Left lung (tissue), 10 donors: Measurements from ENCODE around the gene ABCA13. TPM values are rescaled to one million over a fixed set of nuclear protein-coding genes. Genes with fewer than 3 reads are reported as not detected.

ENCODE experiments used
- ATAC-seq: fragments of 200-7000 bp; cut with Tn5 transposase; one replicate; pipeline ENCODE4 v1.9.1; 2020; ENCODE audit warnings: moderate library complexity
- DNase-seq, 4 donors: peaks; one replicate each; pipeline ENCODE4 v3.0.0-alpha.2; 2013 to 2020
- H3K27ac ChIP-seq, 2 donors: fragments of 200-600 bp; sonication (generic) in 1 of 2; one replicate each; pipeline versions ENCODE4 v1.5.0 to v1.8.0; 2020 to 2021
- H3K27me3 ChIP-seq, 2 donors: fragments of 200-600 bp; sonication (generic) in 1 of 2; one replicate each; pipeline versions ENCODE4 v1.5.0 to v1.8.0; 2020 to 2021
- H3K36me3 ChIP-seq, 2 donors: fragments of 200-600 bp; sonication (generic) in 1 of 2; one replicate each; pipeline versions ENCODE4 v1.5.0 to v1.8.0; 2020 to 2021
- H3K4me1 ChIP-seq, 2 donors: fragments of 200-600 bp; one replicate each; pipeline ENCODE4 v1.8.0; 2021
- H3K4me3 ChIP-seq, 2 donors: fragments of 200-600 bp; sonication (generic) in 1 of 2; one replicate each; pipeline versions ENCODE4 v1.5.0 to v1.8.0; 2020 to 2021; ENCODE audit warnings: mild to moderate bottlenecking in 1 of 2
- H3K9me3 ChIP-seq, 2 donors: fragments of 200-600 bp; sonication (generic) in 1 of 2; one replicate each; pipeline versions ENCODE4 v1.5.0 to v1.8.0; 2020 to 2021
- intact Hi-C, 2 donors: fragments of 100-400 bp; cut with DNase I; formaldehyde crosslinking; loops; one replicate each; pipeline versions ENCODE4 v1.11.2 to v1.14.2; 2022
- polyA plus RNA-seq, 6 donors: library from polyadenylated mRNA; unstranded; fragments of 120-200 nt; gene quantifications; one replicate each; pipeline ENCODE4 v1.2.1, GENCODE V29; 2013; ENCODE audit not compliant: insufficient read length in 6 of 6
- total RNA-seq, 2 donors: library from RNA; stranded (reverse); fragmentation: NEBNext Ultra II Directional; extraction: Animal tissue kit (Norgen Biotek cat#: 25700); gene quantifications; one replicate each; pipeline ENCODE4 v1.2.1, GENCODE V29; 2021
- TF ChIP-seq, protein P1 (sequence below), 2 donors: fragments of 200-600 bp; sonication (generic) in 1 of 2; IDR thresholded peaks; one replicate each; pipeline versions ENCODE4 v1.5.0 to v1.8.0; 2021; ENCODE audit warnings: antibody characterized with exemption in 2 of 2
- donor health status: DM: no; HTN: yes; CAD: no.
- donor health status: DM: no; HTN: no; CAD: no.

Gene ABCA13
- total and polyA plus RNA-seq, 8 donors, result 0.55 to 2.9 (median 1.7) TPM

DNA sequence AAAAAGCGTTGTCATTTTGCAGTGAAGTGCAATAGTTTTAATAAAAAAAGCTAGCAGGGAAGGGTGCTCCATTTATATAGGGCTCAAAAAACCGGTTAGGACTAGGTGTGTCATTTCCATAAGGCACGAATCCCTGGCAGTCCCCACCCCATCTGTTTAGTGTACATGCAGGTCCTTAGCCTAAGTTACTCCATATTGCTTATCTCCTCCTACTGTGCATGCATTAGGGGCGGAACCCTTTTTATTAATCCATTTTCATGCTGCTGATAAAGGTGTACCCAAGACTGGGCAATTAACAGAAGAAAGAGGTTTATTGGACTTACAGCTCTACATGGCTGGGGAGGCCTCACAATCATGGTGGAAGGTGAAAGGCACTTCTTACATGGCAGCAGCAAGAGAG, 301.4 kb downstream of the ABCA13 start:
- TF ChIP-seq, protein P1, sequence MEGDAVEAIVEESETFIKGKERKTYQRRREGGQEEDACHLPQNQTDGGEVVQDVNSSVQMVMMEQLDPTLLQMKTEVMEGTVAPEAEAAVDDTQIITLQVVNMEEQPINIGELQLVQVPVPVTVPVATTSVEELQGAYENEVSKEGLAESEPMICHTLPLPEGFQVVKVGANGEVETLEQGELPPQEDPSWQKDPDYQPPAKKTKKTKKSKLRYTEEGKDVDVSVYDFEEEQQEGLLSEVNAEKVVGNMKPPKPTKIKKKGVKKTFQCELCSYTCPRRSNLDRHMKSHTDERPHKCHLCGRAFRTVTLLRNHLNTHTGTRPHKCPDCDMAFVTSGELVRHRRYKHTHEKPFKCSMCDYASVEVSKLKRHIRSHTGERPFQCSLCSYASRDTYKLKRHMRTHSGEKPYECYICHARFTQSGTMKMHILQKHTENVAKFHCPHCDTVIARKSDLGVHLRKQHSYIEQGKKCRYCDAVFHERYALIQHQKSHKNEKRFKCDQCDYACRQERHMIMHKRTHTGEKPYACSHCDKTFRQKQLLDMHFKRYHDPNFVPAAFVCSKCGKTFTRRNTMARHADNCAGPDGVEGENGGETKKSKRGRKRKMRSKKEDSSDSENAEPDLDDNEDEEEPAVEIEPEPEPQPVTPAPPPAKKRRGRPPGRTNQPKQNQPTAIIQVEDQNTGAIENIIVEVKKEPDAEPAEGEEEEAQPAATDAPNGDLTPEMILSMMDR (IDR thresholded peaks at IDR 0.05), result no peak
- intact Hi-C loops, result no loop called here
- Histone ChIP-seq H3K27me3 (no peaks in the 10 kb centered on the region), H3K27ac (no peak overlapping the region), H3K9me3 (peaks cover 0 to 2% of the 10 kb centered on the region in 2 donors), H3K4me3 (no peak overlapping the region), H3K36me3 (peaks cover 0 to 4% of the 10 kb centered on the region in 2 donors), H3K4me1 (no peaks in the 10 kb centered on the region)
- no peak for DNase-seq
- no peak for ATAC-seq

DNA sequence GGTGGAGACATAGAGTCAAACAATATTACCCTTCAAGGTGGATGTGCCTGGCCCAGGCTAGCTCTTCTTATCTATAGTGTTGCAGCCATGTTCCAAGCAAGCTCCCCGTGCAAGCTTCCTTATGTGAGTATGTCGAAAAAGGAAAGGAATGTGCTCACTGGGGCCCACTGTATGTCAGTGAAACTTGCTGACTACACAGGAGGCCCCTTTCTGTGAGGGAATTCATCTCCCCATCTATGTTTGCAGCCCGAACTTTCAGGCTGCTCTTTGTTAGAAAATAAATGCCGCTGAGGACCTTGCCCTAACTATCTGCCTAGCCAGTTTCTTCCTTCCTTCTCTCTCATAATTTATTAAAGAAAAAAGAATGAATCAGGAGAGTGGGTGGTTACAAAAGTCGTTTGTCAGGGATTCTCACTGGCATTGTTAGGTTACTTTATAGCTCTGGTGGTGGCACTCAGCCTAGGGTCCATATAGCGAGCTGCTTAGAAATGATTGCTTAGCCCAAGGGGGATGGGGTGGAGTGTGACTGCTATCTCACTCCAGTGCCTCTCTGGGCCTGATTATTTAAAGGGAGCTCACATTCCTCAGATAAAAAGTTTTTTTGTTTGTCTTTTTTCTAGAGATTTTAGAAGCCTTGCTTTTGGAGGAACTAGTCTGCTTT, 302.1 kb downstream of the ABCA13 start:
- Histone ChIP-seq H3K27me3 (no peaks in the 10 kb centered on the region), H3K4me1 (no peaks in the 10 kb centered on the region), H3K9me3 (peaks cover 0 to 2% of the 10 kb centered on the region in 2 donors), H3K4me3 (no peak overlapping the region), H3K27ac (no peak overlapping the region), H3K36me3 (peaks cover 0 to 4% of the 10 kb centered on the region in 2 donors)
- TF ChIP-seq, protein P1 (IDR thresholded peaks at IDR 0.05), result no peak
- DNase-seq (no peak), ATAC-seq (no peak)
- intact Hi-C loops, result no loop called here

DNA sequence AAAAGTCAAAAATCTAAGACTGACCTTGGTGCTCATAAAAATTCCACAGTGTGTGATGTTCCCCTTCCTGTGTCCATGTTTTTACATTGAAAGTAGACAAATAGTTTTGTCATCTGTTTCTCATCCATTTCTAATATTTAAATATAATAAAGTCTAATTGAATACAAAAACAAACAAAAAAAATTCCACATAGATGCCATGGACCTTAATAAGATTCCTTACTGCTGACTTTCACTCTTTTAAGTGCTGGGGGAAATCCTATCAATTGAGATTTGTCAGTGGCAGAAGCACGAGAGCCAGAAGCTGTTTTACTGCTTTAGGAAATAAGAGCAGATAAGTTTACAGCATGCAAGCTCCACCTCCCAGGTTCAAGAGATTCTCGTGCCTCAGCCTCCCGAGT, 310.0 kb downstream of the ABCA13 start:
- no peak for ATAC-seq
- H3K27me3 ChIP-seq, result no peaks in the 10 kb centered on the region
- no peak overlapping the region for H3K27ac ChIP-seq
- no peak for DNase-seq
- peaks cover 0 to 5% of the 10 kb centered on the region in 2 donors for H3K9me3 ChIP-seq
- H3K36me3 ChIP-seq, result no peaks in the 10 kb centered on the region
- no peak overlapping the region for H3K4me3 ChIP-seq
- no peaks in the 10 kb centered on the region for H3K4me1 ChIP-seq
- TF ChIP-seq, protein P1 (IDR thresholded peaks at IDR 0.05), result no peak
- intact Hi-C loops, result no loop called here

DNA sequence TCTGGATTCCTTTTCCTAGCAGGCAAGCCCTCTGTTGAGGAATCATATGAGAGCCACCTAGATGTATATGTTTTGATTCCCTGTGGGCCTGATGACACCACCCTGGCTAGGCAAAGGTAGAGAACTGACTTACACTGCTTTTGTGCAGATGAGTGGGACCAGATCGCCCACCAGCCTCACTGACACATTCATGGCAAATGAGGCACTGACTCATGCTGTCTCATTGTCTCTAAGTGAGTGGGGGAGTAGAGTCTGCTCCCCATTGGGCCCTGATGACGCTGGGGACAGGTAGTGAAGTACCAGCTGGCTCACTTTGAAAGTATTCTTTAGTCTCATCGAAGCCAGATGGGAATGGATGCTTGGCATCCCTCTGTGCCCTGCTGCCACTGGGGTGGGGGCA, 326.3 kb downstream of the ABCA13 start:
- Histone ChIP-seq H3K4me3 (no peak overlapping the region), H3K9me3 (no peaks in the 10 kb centered on the region), H3K27me3 (no peaks in the 10 kb centered on the region), H3K36me3 (no peaks in the 10 kb centered on the region), H3K27ac (no peak overlapping the region), H3K4me1 (no peaks in the 10 kb centered on the region)
- DNase-seq (no peak), ATAC-seq (no peak)
- TF ChIP-seq, protein P1 (IDR thresholded peaks at IDR 0.05), result no peak
- intact Hi-C loops, result no loop called here

DNA sequence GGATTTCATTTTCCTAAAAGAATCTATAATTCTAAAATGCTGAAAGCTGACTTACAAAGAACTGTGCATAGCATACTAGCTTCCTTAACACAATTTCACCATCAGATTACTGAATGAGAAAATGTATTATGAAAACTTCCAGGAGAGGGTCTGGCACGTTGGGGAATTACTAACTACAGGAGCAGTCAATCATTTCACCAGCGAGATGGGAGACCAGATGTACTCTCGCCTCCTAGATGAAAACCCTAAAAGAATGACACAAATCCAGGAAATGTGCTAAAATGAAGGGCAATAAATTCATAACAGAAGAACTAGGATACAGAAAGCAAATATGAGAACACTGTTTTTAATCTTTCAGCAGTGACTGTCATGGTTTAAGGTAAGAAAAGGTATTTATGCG, 330.8 kb downstream of the ABCA13 start:
- no peak overlapping the region for H3K4me3 ChIP-seq
- no peaks in the 10 kb centered on the region for H3K27me3 ChIP-seq
- no peaks in the 10 kb centered on the region for H3K9me3 ChIP-seq
- H3K27ac ChIP-seq, result no peak overlapping the region
- intact Hi-C loops, result no loop called here
- ATAC-seq, result no peak
- TF ChIP-seq, protein P1 (IDR thresholded peaks at IDR 0.05), result no peak
- no peak for DNase-seq
- H3K4me1 ChIP-seq, result no peaks in the 10 kb centered on the region
- H3K36me3 ChIP-seq, result no peaks in the 10 kb centered on the region
